ENCODE data around the gene ZNF436.
A peak's percentile ranks its signal among the peaks of the same experiment; 100 is the strongest.

ZNF436 gene

GRCh38 chr1:23344111-23344986, 25.3 kb downstream of the ZNF436 start, which contains the start of gene HNRNPR:
Gene HNRNPR, minus strand, starts transcription at chr1:23344284. Its CDS starts 3,276 bp downstream, at chr1:23341008.
- TF ChIP-seq ARNTL (CRISPR knock-in tag; IDR thresholded peaks at IDR 0.05; ENCODE audit: borderline replicate concordance, low read depth) (no peak), PATZ1 (CRISPR knock-in tag; IDR thresholded peaks at IDR 0.05; ENCODE audit: borderline replicate concordance) (peak; percentile 82; the same call in 1 of the 2 replicates)
- ATAC-seq: peak; percentile 96

- ATAC-seq: peak; percentile 18
- no peak for TF ChIP-seq ZC3H10 (CRISPR knock-in tag; IDR thresholded peaks at IDR 0.05)
These were observed 26.2 kb downstream of the ZNF436 start for GRCh38 chr1:23343221-23344110.

GRCh38 chr1:23341931-23342692, 27.5 kb downstream of the ZNF436 start:
- no peak for ATAC-seq
- TF ChIP-seq PPARA (CRISPR knock-in tag; IDR thresholded peaks at IDR 0.05; ENCODE audit: borderline replicate concordance): no peak
- TF ChIP-seq ZNF70 (CRISPR knock-in tag; IDR thresholded peaks at IDR 0.05): no peak
- no peak for TF ChIP-seq TOX (CRISPR knock-in tag; IDR thresholded peaks at IDR 0.05; ENCODE audit: borderline replicate concordance)
- TF ChIP-seq ZNF8 (CRISPR knock-in tag; IDR thresholded peaks at IDR 0.05): no peak
- TF ChIP-seq ZFP30 (CRISPR knock-in tag; IDR thresholded peaks at IDR 0.05): no peak

GRCh38 chr1:23339632-23340031, 30.0 kb downstream of the ZNF436 start:
- no peak for ATAC-seq
- TF ChIP-seq TSHZ2 (CRISPR knock-in tag; IDR thresholded peaks at IDR 0.05) (no peak), ZNF565 (CRISPR knock-in tag; conservative IDR thresholded peaks at IDR 0.05; ENCODE audit: low read depth) (no peak), SNAI2 (CRISPR knock-in tag; IDR thresholded peaks at IDR 0.05) (no peak), OSR1 (CRISPR knock-in tag; IDR thresholded peaks at IDR 0.05) (no peak), POU6F1 (CRISPR knock-in tag; IDR thresholded peaks at IDR 0.05; ENCODE audit: borderline replicate concordance, low read depth) (no peak)

- no peak for TF ChIP-seq POU6F1 (CRISPR knock-in tag; IDR thresholded peaks at IDR 0.05; ENCODE audit: borderline replicate concordance, low read depth)
- no peak for TF ChIP-seq PPARA (CRISPR knock-in tag; IDR thresholded peaks at IDR 0.05; ENCODE audit: borderline replicate concordance)
- TF ChIP-seq ARNTL (CRISPR knock-in tag; IDR thresholded peaks at IDR 0.05; ENCODE audit: borderline replicate concordance, low read depth): no peak
- no peak for TF ChIP-seq BACH2 (CRISPR knock-in tag; IDR thresholded peaks at IDR 0.05; ENCODE audit: borderline replicate concordance)
- TF ChIP-seq TCF4 (CRISPR knock-in tag; IDR thresholded peaks at IDR 0.05; ENCODE audit: borderline replicate concordance): no peak
- ATAC-seq: no peak
These were observed 31.8 kb downstream of the ZNF436 start for GRCh38 chr1:23337869-23338268.

All from SK-N-SH treated with all-trans-retinoic acid at 6 μM for 48 hours (cell line).